GM12878 (cell line): Measurements from ENCODE around the gene MROH2B.

ENCODE experiments used
- ATF3 ChIP-seq: IDR thresholded peaks from 2 replicates; pipeline ENCODE4 v1.6.1; 2011; ENCODE audit warnings: low read depth, mild to moderate bottlenecking, low read length, moderate library complexity, borderline replicate concordance; ENCODE audit errors: extremely low read depth
- CHD2 ChIP-seq: IDR thresholded peaks from 2 replicates; pipeline ENCODE4 v1.6.1; 2011; ENCODE audit warnings: low read depth, low read length, improper control_type of control experiment, borderline replicate concordance
- CREB1 ChIP-seq: IDR thresholded peaks from 2 replicates; pipeline ENCODE4 v1.6.1; 2012; ENCODE audit warnings: low read depth, mild to moderate bottlenecking, inconsistent platforms
- CTCF ChIP-seq, 3 experiments: IDR thresholded peaks in 2 of 3; conservative IDR thresholded peaks in 1 of 3; 2 replicates each; pipeline ENCODE4 v1.5.1; 2011; ENCODE audit warnings: low read depth in 3 of 3, low read length in 3 of 3, mild to moderate bottlenecking in 3 of 3, control low read depth in 2 of 3, moderate library complexity in 2 of 3, inconsistent platforms in 1 of 3, mixed read lengths in 1 of 3; ENCODE audit not compliant: control insufficient read depth in 2 of 3, insufficient read depth in 1 of 3; ENCODE audit errors: extremely low read depth in 1 of 3
- EP300 ChIP-seq, 2 experiments: fragments of 150-350 bp in 1 of 2; IDR thresholded peaks; 2 replicates each; pipeline ENCODE4 v1.6.1; 2011 to 2012; ENCODE audit warnings: low read depth in 2 of 2, low read length in 2 of 2, borderline replicate concordance in 1 of 2, improper control_type of control experiment in 1 of 2, inconsistent platforms in 1 of 2; ENCODE audit not compliant: control insufficient read depth in 1 of 2
- FOXM1 ChIP-seq: IDR thresholded peaks from 2 replicates; pipeline ENCODE4 v1.6.1; 2012; ENCODE audit warnings: low read depth, mild to moderate bottlenecking, inconsistent platforms, low read length, moderate library complexity
- HSF1 ChIP-seq: fragments of 150-350 bp; IDR thresholded peaks from 2 replicates; pipeline ENCODE4 v1.6.1; 2014; ENCODE audit warnings: mild to moderate bottlenecking, low read depth, low read length
- MAX ChIP-seq: IDR thresholded peaks from 2 replicates; pipeline ENCODE4 v1.6.1; 2012; ENCODE audit warnings: low read depth, low read length, improper control_type of control experiment
- MXI1 ChIP-seq: fragments of 150-350 bp; IDR thresholded peaks from 2 replicates; pipeline ENCODE4 v1.6.1; 2011; ENCODE audit warnings: low read depth, mild to moderate bottlenecking, inconsistent platforms, low read length, improper control_type of control experiment
- MYC ChIP-seq: IDR thresholded peaks from 2 replicates; pipeline ENCODE4 v1.6.1; 2011; ENCODE audit warnings: mild to moderate bottlenecking, low read length, moderate library complexity, inconsistent platforms; ENCODE audit not compliant: insufficient read depth, insufficient replicate concordance, insufficient read length, severe bottlenecking
- RAD21 ChIP-seq: IDR thresholded peaks from 2 replicates; pipeline ENCODE4 v1.6.1; 2011; ENCODE audit warnings: mild to moderate bottlenecking, low read depth, low read length, moderate library complexity; ENCODE audit not compliant: insufficient read depth
- SMC3 ChIP-seq: IDR thresholded peaks from 2 replicates; pipeline ENCODE4 v1.6.1; 2011; ENCODE audit warnings: low read length, improper control_type of control experiment, borderline replicate concordance
- TAF1 ChIP-seq: IDR thresholded peaks from 2 replicates; pipeline ENCODE4 v1.6.1; 2011; ENCODE audit warnings: mild to moderate bottlenecking, low read depth, low read length, borderline replicate concordance
- ZBTB4 ChIP-seq: fragments of 450-650 bp; formaldehyde crosslinking; IDR thresholded peaks from 2 replicates; pipeline ENCODE4 v1.4.0; 2022; ENCODE audit warnings: mild to moderate bottlenecking, moderate library complexity

GRCh38 chr5:40976041-40976440 is 95.1 kb downstream of the MROH2B start:
- TF ChIP-seq CHD2 (no peak), HSF1 (no peak), CTCF (IDR thresholded peaks at IDR 0.05 in 2 of 3, conservative IDR thresholded peaks at IDR 0.05 in 1 of 3; ENCODE audit: control insufficient read depth in 2 of 3, extremely low read depth in 1 of 3, insufficient read depth in 1 of 3, low read depth in 3 of 3, low read length in 3 of 3) (no peak), CREB1 (no peak), TAF1 (no peak), MAX (no peak), ATF3 (no peak), FOXM1 (no peak), ZBTB4 (CRISPR knock-in tag) (no peak), SMC3 (no peak), MYC (no peak), MXI1 (no peak), EP300 (IDR thresholded peaks at IDR 0.05; ENCODE audit: borderline replicate concordance in 1 of 2, control insufficient read depth in 1 of 2, low read depth in 2 of 2, low read length in 2 of 2) (no peak), RAD21 (no peak)
